Nucleus accumbens (tissue), 56 donors: ENCODE data around the gene MCHR2.

Source experiments
- DNase-seq, 56 donors: peaks; one replicate each; lab custom pipeline; 2025; lab: John Stamatoyannopoulos, UW

The MCHR2 gene

DNA sequence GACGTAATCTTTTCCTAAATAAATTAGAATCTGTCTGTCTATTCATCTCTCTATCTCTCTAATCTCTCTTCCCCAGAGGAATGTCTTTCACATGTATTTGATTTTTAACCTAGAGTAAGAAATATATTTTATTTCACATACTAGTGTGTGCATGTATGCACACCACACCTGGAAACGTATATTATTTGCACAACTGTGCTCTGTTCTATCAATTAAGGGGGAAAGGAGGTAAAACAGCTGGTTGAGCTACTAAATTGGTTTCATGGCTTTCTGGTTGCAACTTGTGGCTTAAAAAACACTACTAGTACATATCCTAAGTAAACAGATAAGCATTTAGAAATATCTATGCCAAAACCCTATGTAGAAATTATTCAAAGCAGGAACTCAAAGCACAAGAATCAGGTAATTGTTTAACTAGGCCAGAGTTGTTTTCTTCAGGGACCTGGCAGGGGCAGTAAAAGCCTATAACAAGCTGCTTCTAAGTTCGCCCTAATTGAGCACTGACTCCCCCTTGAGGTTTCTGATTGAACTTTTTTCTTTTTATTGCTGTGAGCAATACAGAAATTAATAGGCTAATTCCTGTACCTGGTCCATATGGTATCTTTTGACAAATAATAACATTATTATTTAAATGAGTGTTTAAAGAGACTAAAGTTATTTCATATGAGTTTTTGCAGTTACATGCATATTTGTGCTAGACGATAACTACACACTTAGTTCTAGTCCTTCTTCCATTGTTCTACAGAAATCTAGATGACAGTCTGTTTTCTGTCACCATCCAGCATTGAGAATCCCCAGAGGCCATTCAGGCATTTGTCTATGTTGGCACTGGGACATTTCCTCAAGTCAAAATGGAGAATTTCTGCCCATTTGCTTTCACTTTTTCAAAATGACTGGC lies 88.6 kb downstream of the MCHR2 start:
- peak in 1 of 56 donors; percentile 5 for DNase-seq

DNA sequence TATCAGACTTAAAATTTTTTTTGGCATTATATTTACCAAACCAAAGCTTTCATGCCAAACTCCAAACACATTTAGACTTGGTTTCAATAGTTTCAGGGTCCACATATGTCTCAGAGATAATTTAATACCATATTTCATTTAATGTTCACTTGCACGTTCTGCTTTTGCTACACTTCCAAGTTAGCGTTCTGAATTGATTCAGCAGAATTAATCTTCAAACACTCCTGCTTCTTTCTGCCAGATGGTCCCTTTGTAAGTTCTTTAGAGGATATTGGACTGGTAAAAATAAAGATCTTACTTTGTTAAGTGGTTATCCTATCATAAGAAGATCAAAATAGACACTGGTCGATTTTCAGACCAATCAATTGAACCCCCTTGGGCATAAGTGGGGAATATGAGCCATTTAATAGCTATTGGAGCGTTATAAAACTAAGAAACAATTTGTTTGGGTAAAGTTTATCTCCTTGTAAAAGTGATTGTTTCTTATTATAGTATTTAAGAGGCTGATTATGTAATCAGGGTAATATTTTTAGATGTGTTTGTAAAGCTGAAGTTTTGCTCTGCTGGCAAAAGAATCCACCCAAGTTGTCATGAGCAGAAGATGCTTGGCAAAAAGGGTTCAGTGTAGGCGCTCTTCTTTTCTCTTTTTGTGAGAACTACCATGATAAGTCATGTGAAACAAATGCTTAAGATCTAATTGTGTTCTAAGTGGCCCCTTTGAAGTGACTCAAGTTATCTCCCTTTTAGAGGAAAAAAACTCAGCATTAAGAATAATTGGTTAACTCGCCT lies 92.2 kb downstream of the MCHR2 start:
- no peak for DNase-seq

DNA sequence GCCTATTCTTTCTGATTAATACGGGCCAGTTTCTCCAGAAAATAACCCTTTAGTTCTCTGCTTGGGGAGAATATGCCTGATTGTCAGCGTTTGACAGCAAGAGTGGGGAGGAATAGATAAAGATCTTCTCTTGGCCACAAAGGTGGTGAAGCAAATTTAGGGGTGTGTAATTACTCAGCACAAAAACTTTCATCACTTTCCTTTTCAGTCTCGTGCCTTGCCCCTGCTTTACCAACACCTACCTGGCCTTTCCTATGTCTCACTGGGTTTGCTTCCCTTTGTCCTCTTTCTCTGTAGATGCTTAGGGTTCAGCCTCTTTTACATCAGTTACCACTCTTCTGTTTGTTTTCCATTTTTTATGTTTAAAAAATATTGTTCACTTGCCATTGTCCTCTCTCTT lies 99.2 kb downstream of the MCHR2 start:
- no peak for DNase-seq

DNA sequence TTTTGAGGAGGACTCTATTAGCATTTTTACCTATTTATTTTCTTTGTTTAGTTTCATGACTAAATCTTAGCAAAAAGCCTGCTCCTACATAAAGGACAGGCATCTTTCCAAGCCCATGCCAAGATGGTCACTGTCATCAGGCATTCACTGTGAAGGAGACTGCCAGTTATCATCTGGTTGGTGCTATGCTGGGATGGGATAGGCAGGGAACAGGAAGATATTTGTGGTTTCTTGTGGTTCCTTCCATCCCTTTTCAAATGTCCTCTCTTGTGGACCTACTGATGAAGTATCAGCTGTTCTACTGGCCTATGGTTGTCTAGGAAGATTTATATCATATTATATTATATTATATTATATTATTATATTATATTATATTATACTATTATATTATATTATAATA lies 107.0 kb downstream of the MCHR2 start:
- DNase-seq = no peak

DNA sequence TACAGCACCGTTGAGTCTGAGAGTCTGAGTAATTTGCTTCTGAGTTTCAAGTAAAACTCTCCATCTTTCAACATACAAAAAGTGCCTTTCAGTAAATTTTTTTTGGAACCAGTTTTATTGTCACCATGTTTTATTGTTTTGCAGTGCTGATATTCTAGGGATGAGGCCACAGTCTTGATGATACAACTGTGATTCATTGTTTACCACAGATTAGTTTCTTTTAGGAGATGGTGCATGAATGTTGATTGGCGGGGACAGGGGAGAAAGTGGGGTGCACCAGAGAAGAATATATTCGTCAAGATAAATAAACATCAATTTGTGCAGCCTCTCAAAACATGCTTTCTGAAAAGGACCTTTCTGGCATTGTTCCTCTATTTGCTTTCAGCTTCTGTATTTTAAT lies 109.0 kb downstream of the MCHR2 start:
- DNase-seq = no peak

DNA sequence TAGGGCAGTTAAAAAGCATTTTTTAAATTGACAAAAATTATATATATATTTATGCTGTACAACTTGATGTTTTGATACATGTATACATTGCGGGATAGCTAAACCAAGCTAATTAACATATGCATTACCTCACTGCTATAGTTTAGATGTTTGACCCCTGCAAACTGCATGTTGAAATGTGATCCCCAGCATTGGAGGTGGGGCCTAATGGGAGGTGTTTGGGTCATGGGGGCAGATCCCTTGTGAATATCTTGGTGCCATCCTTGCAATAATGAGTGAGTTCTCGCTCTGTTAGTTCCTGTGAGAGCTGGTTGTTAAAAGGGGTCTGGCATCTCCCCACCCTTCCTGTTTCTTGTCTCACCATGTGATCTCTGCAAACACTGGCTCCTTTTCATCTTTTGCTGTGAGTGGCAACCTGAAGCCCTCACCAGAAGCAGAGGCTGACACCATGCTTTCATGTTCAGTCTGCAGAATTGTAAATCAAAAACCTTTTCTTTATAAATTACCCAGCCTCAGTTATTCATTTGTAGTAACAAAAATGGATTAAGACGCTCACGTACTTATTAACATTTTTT lies 111.8 kb downstream of the MCHR2 start:
- no peak for DNase-seq

DNA sequence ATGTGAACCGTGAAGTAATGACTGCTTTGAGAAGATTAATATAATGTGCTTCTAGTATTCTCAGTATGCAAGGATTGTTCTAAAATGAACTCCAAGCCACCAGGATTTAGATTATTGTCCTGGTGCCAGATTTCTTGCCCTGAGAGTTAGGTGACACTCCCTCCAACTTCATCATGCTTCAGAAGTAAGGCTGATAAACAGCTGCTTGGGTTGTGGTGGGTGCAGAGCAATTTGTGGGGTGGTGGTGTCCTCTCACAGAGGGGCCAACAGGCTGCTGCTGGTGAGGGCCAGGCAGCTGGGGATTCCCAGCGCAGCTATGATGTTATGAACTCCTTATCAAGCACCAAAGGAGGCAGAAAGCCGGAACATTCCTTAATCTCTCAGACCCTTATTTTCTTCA lies 114.6 kb downstream of the MCHR2 start:
- no peak for DNase-seq

DNA sequence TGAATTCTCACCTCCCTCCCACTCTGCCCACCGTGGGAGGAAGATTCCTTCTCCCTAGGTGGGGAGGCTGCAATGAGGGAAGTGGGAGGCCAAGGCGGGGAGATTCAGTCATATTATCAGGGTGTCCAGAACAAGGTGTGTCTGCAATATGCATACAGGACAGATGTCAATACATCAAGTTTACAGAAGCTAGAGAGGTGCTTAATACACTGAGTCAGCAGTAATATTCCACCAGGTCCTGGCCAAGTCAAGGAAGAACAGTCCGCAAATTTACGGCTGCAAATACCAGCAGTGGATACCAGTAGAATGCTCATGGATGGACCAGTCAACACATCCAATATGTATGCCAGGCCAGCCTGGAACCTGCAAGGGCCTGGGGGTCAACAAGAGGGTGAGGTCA lies 119.0 kb downstream of the MCHR2 start:
- DNase-seq = no peak

DNA sequence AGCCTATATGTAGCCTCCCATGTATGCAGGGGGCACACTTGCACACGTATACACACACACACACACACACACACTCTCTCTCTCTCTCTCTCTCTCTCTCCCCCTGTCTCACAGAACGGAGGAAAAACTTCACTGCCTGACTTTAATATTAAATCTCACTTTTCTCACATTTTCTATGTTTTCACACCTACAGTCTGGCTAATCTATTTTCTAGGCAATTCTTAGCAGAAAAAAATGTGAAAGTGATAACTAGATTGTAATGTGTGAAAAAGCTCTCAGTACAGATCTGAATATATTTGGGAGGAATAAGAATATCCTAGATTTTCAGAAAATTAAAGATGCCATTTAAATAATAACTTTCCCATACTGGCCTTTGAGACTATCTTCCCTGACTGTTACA lies 120.9 kb downstream of the MCHR2 start:
- no peak for DNase-seq

DNA sequence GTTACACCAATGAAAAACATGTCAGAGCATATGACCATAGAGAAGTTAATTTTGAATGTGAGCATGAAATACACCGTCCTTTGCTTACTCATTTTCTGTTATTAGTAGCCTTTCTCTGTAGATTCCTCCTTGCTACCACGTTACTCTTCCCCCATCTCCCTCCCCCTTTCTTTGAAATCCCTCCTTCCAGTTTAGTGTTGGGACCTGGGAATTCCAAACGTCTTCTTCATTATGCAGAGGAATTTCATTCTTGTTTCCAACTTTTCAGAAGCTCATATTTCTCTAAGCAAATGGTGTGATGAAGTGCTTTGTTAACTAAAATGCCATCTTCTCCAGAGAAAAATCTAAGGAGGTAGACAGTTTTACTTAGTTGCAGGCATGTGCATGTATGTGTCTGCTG lies 122.4 kb downstream of the MCHR2 start:
- DNase-seq = no peak
